BE2C (cell line): Measurements from ENCODE around the gene TRIM60. TPM values are rescaled to one million over a fixed set of nuclear protein-coding genes. Genes with fewer than 3 reads are reported as not detected.
"Not testable (repeated sequence)": the region's sequence is repeated elsewhere in the genome, so short reads cannot be mapped to it uniquely, and the experiment has no call there.

Experiments used
- DNase-seq: peaks from one replicate; pipeline ENCODE4 v3.0.0-alpha.2; 2020
- H3K27me3 ChIP-seq: fragments of 250-450 bp; sonication (Bioruptor Pico); 2 replicates; pipeline ENCODE4 v1.5.1; 2020; ENCODE audit warnings: mild to moderate bottlenecking
- H3K36me3 ChIP-seq: fragments of 250-450 bp; sonication (Bioruptor Pico); 2 replicates; pipeline ENCODE4 v1.5.1; 2020; ENCODE audit warnings: mild to moderate bottlenecking
- H3K4me1 ChIP-seq: fragments of 250-450 bp; sonication (Bioruptor Pico); 2 replicates; pipeline ENCODE4 v1.5.1; 2020
- H3K4me3 ChIP-seq: 2 replicates; pipeline ENCODE4 v1.5.1; 2011; ENCODE audit warnings: low read depth, low read length
- H3K9me3 ChIP-seq: fragments of 250-450 bp; sonication (Bioruptor Pico); 2 replicates; pipeline ENCODE4 v1.5.1; 2020
- CTCF ChIP-seq: IDR thresholded peaks from 2 replicates; pipeline ENCODE4 v1.5.1; 2012; ENCODE audit warnings: mild to moderate bottlenecking, low read depth, low read length
- polyA plus RNA-seq: library from polyadenylated mRNA; unstranded; fragments of >200 nt; gene quantifications from one replicate; pipeline ENCODE4 v1.2.1, GENCODE V29; 2012; ENCODE audit warnings: low read depth, missing spikeins; ENCODE audit not compliant: insufficient read length, insufficient read depth

Gene TRIM60
- not detected for polyA plus RNA-seq

GRCh38 chr4:165031436-165032211, at the start of gene TRIM60:
TSS of gene TRIM60 (plus strand) at chr4:165031999. CDS start at chr4:165040073, 8,074 bp downstream.
- no peak within 1 kb of the TSS for H3K4me3 ChIP-seq
- no peak for TF ChIP-seq CTCF
- no peaks in the 10 kb centered on the region for H3K4me1 ChIP-seq
- H3K9me3 ChIP-seq = no peaks in the 10 kb centered on the region
- no peak for DNase-seq
- no peaks in the 10 kb centered on the region for H3K36me3 ChIP-seq
- no peaks in the 10 kb centered on the region for H3K27me3 ChIP-seq

GRCh38 chr4:164989471-164989870, 42.3 kb upstream of the TRIM60 start:
- no peaks in the 10 kb centered on the region for H3K36me3 ChIP-seq
- no peaks in the 10 kb centered on the region for H3K4me1 ChIP-seq
- no peaks in the 10 kb centered on the region; the same call in 1 of the 2 replicates for H3K27me3 ChIP-seq
- H3K4me3 ChIP-seq = no peak overlapping the region
- DNase-seq = no peak
- TF ChIP-seq CTCF = no peak
- no peaks in the 10 kb centered on the region for H3K9me3 ChIP-seq

- not testable (repeated sequence) for H3K4me3 ChIP-seq, DNase-seq, H3K4me1 ChIP-seq, H3K36me3 ChIP-seq, H3K9me3 ChIP-seq, H3K27me3 ChIP-seq
Measured at GRCh38 chr4:164990786-164991185, 41.0 kb upstream of the TRIM60 start.

- not testable (repeated sequence) for DNase-seq, H3K9me3 ChIP-seq, H3K27me3 ChIP-seq, H3K36me3 ChIP-seq, H3K4me3 ChIP-seq, H3K4me1 ChIP-seq
Measured at GRCh38 chr4:164996123-164996522, 35.7 kb upstream of the TRIM60 start.

- DNase-seq = peak; percentile 16
Measured at GRCh38 chr4:164997324-164997723, 34.5 kb upstream of the TRIM60 start.

GRCh38 chr4:164997941-164998340, 33.9 kb upstream of the TRIM60 start:
- no peak for TF ChIP-seq CTCF
- Histone ChIP-seq H3K27me3 (peaks cover 3% of the 10 kb centered on the region; the same call in 1 of the 2 replicates), H3K9me3 (no peaks in the 10 kb centered on the region), H3K36me3 (no peaks in the 10 kb centered on the region), H3K4me1 (no peaks in the 10 kb centered on the region), H3K4me3 (no peak overlapping the region)
- DNase-seq = no peak

More at GRCh38 chr4:164997324-164997723, 34.5 kb upstream of the TRIM60 start:
- H3K36me3 ChIP-seq = no peaks in the 10 kb centered on the region
- no peaks in the 10 kb centered on the region for H3K4me1 ChIP-seq
- peak; percentile 41 for TF ChIP-seq CTCF
- H3K9me3 ChIP-seq = no peaks in the 10 kb centered on the region
- no peak overlapping the region for H3K4me3 ChIP-seq
- H3K27me3 ChIP-seq = peaks cover 3% of the 10 kb centered on the region; the same call in 1 of the 2 replicates

GRCh38 chr4:164998526-164999080, 33.2 kb upstream of the TRIM60 start:
- not testable (repeated sequence) for DNase-seq, H3K27me3 ChIP-seq, H3K4me1 ChIP-seq, H3K9me3 ChIP-seq, H3K36me3 ChIP-seq, H3K4me3 ChIP-seq

- not testable (repeated sequence) for H3K36me3 ChIP-seq, DNase-seq, H3K4me3 ChIP-seq, H3K9me3 ChIP-seq, H3K27me3 ChIP-seq, H3K4me1 ChIP-seq
Measured at GRCh38 chr4:165001957-165002356, 29.8 kb upstream of the TRIM60 start.
